AG20443 (cell line): ENCODE measurements around the gene C3orf22.

Experiments
- DNase-seq: peaks from one replicate; pipeline ENCODE4 v3.0.0; 2012; ENCODE audit warnings: low spot score, mixed read lengths

C3orf22 gene

GRCh38 chr3:126527006-126527405, 31.7 kb downstream of the C3orf22 start:
- DNase-seq: no peak

GRCh38 chr3:126526668-126527005, 32.1 kb downstream of the C3orf22 start:
- no peak for DNase-seq

- DNase-seq: no peak
These were observed 32.7 kb downstream of the C3orf22 start for GRCh38 chr3:126525853-126526667.

GRCh38 chr3:126525091-126525852, 33.5 kb downstream of the C3orf22 start:
- DNase-seq: no peak

- DNase-seq: no peak
These were observed 34.2 kb downstream of the C3orf22 start for GRCh38 chr3:126524429-126524988.

- DNase-seq: peak; percentile 79
These were observed 34.8 kb downstream of the C3orf22 start, which contains the start of gene CHST13 for GRCh38 chr3:126523745-126524428. Gene CHST13 (plus strand): TSS chr3:126524155. CDS start chr3:126524333, 178 bp downstream.

GRCh38 chr3:126522363-126522788, 36.4 kb downstream of the C3orf22 start:
- peak; percentile 87 for DNase-seq

GRCh38 chr3:126521122-126521891, 37.4 kb downstream of the C3orf22 start:
- DNase-seq: no peak

- DNase-seq: no peak
These were observed 39.0 kb downstream of the C3orf22 start for GRCh38 chr3:126519506-126520455.

GRCh38 chr3:126518779-126519177, 40.0 kb downstream of the C3orf22 start:
- no peak for DNase-seq

- no peak for DNase-seq
These were observed 40.5 kb downstream of the C3orf22 start for GRCh38 chr3:126517986-126518778.

- DNase-seq: no peak
These were observed 41.3 kb downstream of the C3orf22 start, which contains the start of gene UROC1 for GRCh38 chr3:126517291-126517951. Gene UROC1 (minus strand): TSS chr3:126517773. CDS start chr3:126517719, 54 bp downstream.

GRCh38 chr3:126516936-126517290, 41.8 kb downstream of the C3orf22 start:
- no peak for DNase-seq

GRCh38 chr3:126516152-126516935, 42.4 kb downstream of the C3orf22 start:
- no peak for DNase-seq

- no peak for DNase-seq
These were observed 43.5 kb downstream of the C3orf22 start for GRCh38 chr3:126515066-126515706.

GRCh38 chr3:126514161-126514560, 44.6 kb downstream of the C3orf22 start:
- no peak for DNase-seq

GRCh38 chr3:126512916-126513650, 45.6 kb downstream of the C3orf22 start:
- no peak for DNase-seq
